IgD-negative memory B cell (primary cell): ENCODE results near the gene HTR3E. TPM values are rescaled to one million over a fixed set of nuclear protein-coding genes. Genes with fewer than 3 reads are reported as not detected.
"Not testable (repeated sequence)": the region's sequence is repeated elsewhere in the genome, so short reads cannot be mapped to it uniquely, and the experiment has no call there.

Experiments used
- H3K27ac Mint-ChIP-seq, 3 donors: one replicate each; pipeline ENCODE4 v1.8.0; 2020 to 2022; ENCODE audit warnings: mild to moderate bottlenecking in 3 of 3, mixed read lengths in 3 of 3, moderate library complexity in 1 of 3
- H3K27me3 Mint-ChIP-seq: one replicate; pipeline ENCODE4 v1.8.0; 2021; ENCODE audit warnings: mixed read lengths
- H3K36me3 Mint-ChIP-seq: one replicate; pipeline ENCODE4 v1.8.0; 2020; ENCODE audit warnings: mild to moderate bottlenecking, mixed read lengths
- H3K4me1 Mint-ChIP-seq, 3 donors: one replicate each; pipeline ENCODE4 v1.8.0; 2020 to 2022; ENCODE audit warnings: mixed read lengths in 3 of 3, mild to moderate bottlenecking in 1 of 3
- H3K4me3 Mint-ChIP-seq, 4 donors: one replicate each; pipeline ENCODE4 v1.8.0; 2020 to 2022; ENCODE audit warnings: mild to moderate bottlenecking in 4 of 4, mixed read lengths in 4 of 4, moderate library complexity in 3 of 4
- H3K9me3 Mint-ChIP-seq, 3 donors: one replicate each; pipeline ENCODE4 v1.8.0; 2020 to 2021; ENCODE audit warnings: mixed read lengths in 3 of 3, mild to moderate bottlenecking in 1 of 3
- polyA plus RNA-seq: library from polyadenylated mRNA; unstranded; fragments of 300-500 nt; fragmentation: Illumina TruSeq; gene quantifications from one replicate; pipeline ENCODE4 v1.2.3, GENCODE V29; 2021

HTR3E gene
- not detected for polyA plus RNA-seq

GRCh38 chr3:184096811-184097383, at the start of gene HTR3E:
TSS of gene HTR3E (plus strand) at chr3:184097064. CDS start at chr3:184097530, 466 bp downstream.
- H3K4me3 Mint-ChIP-seq: no peak within 1 kb of the TSS
- peaks cover 0 to 9% (median 3%) of the 10 kb centered on the region in 3 donors for H3K4me1 Mint-ChIP-seq
- H3K36me3 Mint-ChIP-seq: peaks cover 2% of the 10 kb centered on the region
- no peak within 1 kb of the TSS for H3K27ac Mint-ChIP-seq
- H3K9me3 Mint-ChIP-seq: peaks cover 0 to 9% (median 5%) of the 10 kb centered on the region in 3 donors
- H3K27me3 Mint-ChIP-seq: no peaks in the 10 kb centered on the region

GRCh38 chr3:184050217-184050847, 46.5 kb upstream of the HTR3E start:
- peaks cover 2% of the 10 kb centered on the region for H3K27me3 Mint-ChIP-seq
- H3K4me1 Mint-ChIP-seq: peaks cover 0 to 2% (median 0%) of the 10 kb centered on the region in 3 donors
- no peak overlapping the region for H3K4me3 Mint-ChIP-seq
- H3K9me3 Mint-ChIP-seq: no peaks in the 10 kb centered on the region
- no peaks in the 10 kb centered on the region for H3K36me3 Mint-ChIP-seq
- no peak overlapping the region for H3K27ac Mint-ChIP-seq

- H3K4me1 Mint-ChIP-seq: peaks cover 0 to 2% (median 0%) of the 10 kb centered on the region in 3 donors
- peak within 1 kb of the TSS in 1 of 3 donors; percentile 14 for H3K27ac Mint-ChIP-seq
- no peaks in the 10 kb centered on the region for H3K36me3 Mint-ChIP-seq
- H3K27me3 Mint-ChIP-seq: peaks cover 2% of the 10 kb centered on the region
- H3K4me3 Mint-ChIP-seq: no peak within 1 kb of the TSS
- H3K9me3 Mint-ChIP-seq: no peaks in the 10 kb centered on the region
Observed at GRCh38 chr3:184052767-184053166, 44.1 kb upstream of the HTR3E start, which contains the start of gene HTR3C. TSS of gene HTR3C (plus strand) at chr3:184053047. CDS start at chr3:184053081, 34 bp downstream.

GRCh38 chr3:184058029-184058428, 38.8 kb upstream of the HTR3E start:
- peaks cover 0 to 4% (median 0%) of the 10 kb centered on the region in 3 donors for H3K9me3 Mint-ChIP-seq
- no peak overlapping the region for H3K4me3 Mint-ChIP-seq
- H3K36me3 Mint-ChIP-seq: no peaks in the 10 kb centered on the region
- H3K27me3 Mint-ChIP-seq: peaks cover 2% of the 10 kb centered on the region
- no peak overlapping the region for H3K27ac Mint-ChIP-seq
- no peaks in the 10 kb centered on the region for H3K4me1 Mint-ChIP-seq

- H3K4me1 Mint-ChIP-seq: no peaks in the 10 kb centered on the region
- no peak overlapping the region for H3K27ac Mint-ChIP-seq
- H3K27me3 Mint-ChIP-seq: peaks cover 2% of the 10 kb centered on the region
- H3K36me3 Mint-ChIP-seq: no peaks in the 10 kb centered on the region
- H3K4me3 Mint-ChIP-seq: no peak overlapping the region
- H3K9me3 Mint-ChIP-seq: peaks cover 0 to 4% (median 0%) of the 10 kb centered on the region in 3 donors
Observed at GRCh38 chr3:184059424-184059823, 37.4 kb upstream of the HTR3E start.

- Mint-ChIP-seq H3K36me3 (no peaks in the 10 kb centered on the region), H3K27ac (no peak overlapping the region), H3K4me3 (no peak overlapping the region), H3K9me3 (peaks cover 0 to 4% (median 0%) of the 10 kb centered on the region in 3 donors), H3K27me3 (peaks cover 2% of the 10 kb centered on the region), H3K4me1 (no peaks in the 10 kb centered on the region)
Observed at GRCh38 chr3:184062637-184063036, 34.2 kb upstream of the HTR3E start.

GRCh38 chr3:184066211-184066610, 30.7 kb upstream of the HTR3E start:
- Mint-ChIP-seq H3K27ac (no peak overlapping the region), H3K9me3 (peaks cover 6 to 11% (median 11%) of the 10 kb centered on the region in 3 donors), H3K36me3 (peaks cover 2% of the 10 kb centered on the region), H3K27me3 (peaks cover 6% of the 10 kb centered on the region), H3K4me1 (no peaks in the 10 kb centered on the region), H3K4me3 (no peak overlapping the region)

- Mint-ChIP-seq H3K36me3 (peaks cover 2% of the 10 kb centered on the region), H3K4me3 (no peak overlapping the region), H3K27me3 (peaks cover 3% of the 10 kb centered on the region), H3K27ac (no peak overlapping the region), H3K9me3 (peaks cover 6 to 11% (median 9%) of the 10 kb centered on the region in 3 donors), H3K4me1 (no peaks in the 10 kb centered on the region)
Observed at GRCh38 chr3:184067573-184068055, 29.2 kb upstream of the HTR3E start.

GRCh38 chr3:184068344-184068743, 28.5 kb upstream of the HTR3E start:
- no peak overlapping the region for H3K27ac Mint-ChIP-seq
- no peaks in the 10 kb centered on the region for H3K4me1 Mint-ChIP-seq
- H3K36me3 Mint-ChIP-seq: peaks cover 2% of the 10 kb centered on the region
- H3K9me3 Mint-ChIP-seq: peaks cover 6 to 11% (median 7%) of the 10 kb centered on the region in 3 donors
- H3K4me3 Mint-ChIP-seq: no peak overlapping the region
- H3K27me3 Mint-ChIP-seq: peaks cover 3% of the 10 kb centered on the region

GRCh38 chr3:184071142-184071541, 25.7 kb upstream of the HTR3E start:
- peaks cover 6 to 11% (median 7%) of the 10 kb centered on the region in 3 donors for H3K9me3 Mint-ChIP-seq
- H3K4me1 Mint-ChIP-seq, H3K36me3 Mint-ChIP-seq, H3K4me3 Mint-ChIP-seq, H3K27ac Mint-ChIP-seq, H3K27me3 Mint-ChIP-seq: not testable (repeated sequence)

- Mint-ChIP-seq H3K27ac (no peak overlapping the region), H3K4me3 (peak overlapping the region in 1 of 4 donors; percentile 24), H3K27me3 (peaks cover 6% of the 10 kb centered on the region), H3K4me1 (no peaks in the 10 kb centered on the region), H3K36me3 (peaks cover 2% of the 10 kb centered on the region), H3K9me3 (peaks cover 6 to 9% (median 7%) of the 10 kb centered on the region in 3 donors)
Observed at GRCh38 chr3:184073621-184074020, 23.2 kb upstream of the HTR3E start.

GRCh38 chr3:184075901-184076300, 21.0 kb upstream of the HTR3E start:
- Mint-ChIP-seq H3K27ac (no peak overlapping the region), H3K9me3 (peaks cover 2 to 3% (median 3%) of the 10 kb centered on the region in 3 donors), H3K27me3 (peaks cover 7% of the 10 kb centered on the region), H3K36me3 (peaks cover 2% of the 10 kb centered on the region), H3K4me1 (peaks cover 0 to 3% (median 2%) of the 10 kb centered on the region in 3 donors), H3K4me3 (no peak overlapping the region)

GRCh38 chr3:184077881-184078280, 19.0 kb upstream of the HTR3E start:
- H3K9me3 Mint-ChIP-seq: no peaks in the 10 kb centered on the region

GRCh38 chr3:184078851-184079250, 18.0 kb upstream of the HTR3E start:
- H3K4me3 Mint-ChIP-seq: no peak overlapping the region
- no peaks in the 10 kb centered on the region for H3K9me3 Mint-ChIP-seq
- H3K36me3 Mint-ChIP-seq: no peaks in the 10 kb centered on the region
- H3K27ac Mint-ChIP-seq: no peak overlapping the region
- H3K4me1 Mint-ChIP-seq: peaks cover 0 to 3% (median 2%) of the 10 kb centered on the region in 3 donors
- H3K27me3 Mint-ChIP-seq: peaks cover 4% of the 10 kb centered on the region

More at GRCh38 chr3:184077881-184078280, 19.0 kb upstream of the HTR3E start:
- Mint-ChIP-seq H3K4me3 (no peak overlapping the region), H3K27ac (no peak overlapping the region), H3K36me3 (no peaks in the 10 kb centered on the region), H3K4me1 (peaks cover 0 to 3% (median 2%) of the 10 kb centered on the region in 3 donors), H3K27me3 (peaks cover 4% of the 10 kb centered on the region)

- Mint-ChIP-seq H3K4me3 (no peak overlapping the region), H3K4me1 (peaks cover 0 to 8% (median 3%) of the 10 kb centered on the region in 3 donors), H3K9me3 (peaks cover 0 to 2% (median 0%) of the 10 kb centered on the region in 3 donors), H3K36me3 (no peaks in the 10 kb centered on the region), H3K27ac (no peak overlapping the region), H3K27me3 (peaks cover 2% of the 10 kb centered on the region)
Observed at GRCh38 chr3:184081116-184081830, 15.6 kb upstream of the HTR3E start.
